HepG2 (cell line): ENCODE results near the gene SCYL1. TPM values are rescaled to one million over a fixed set of nuclear protein-coding genes. Genes with fewer than 3 reads are reported as not detected.

ENCODE experiments used
- IRF2 ChIP-seq: IDR thresholded peaks from 2 replicates; pipeline ENCODE4 v1.6.1; 2018; ENCODE audit warnings: missing genetic modification reagents, missing compliant biosample characterization
- MAFK ChIP-seq, 2 experiments: IDR thresholded peaks in 1 of 2; conservative IDR thresholded peaks in 1 of 2; 2 replicates each; pipeline ENCODE4 v1.6.1; 2011; ENCODE audit warnings: improper control_type of control experiment in 2 of 2, low read length in 2 of 2
- PITX1 ChIP-seq: sonication (generic); formaldehyde crosslinking; IDR thresholded peaks from 2 replicates; pipeline ENCODE4 v1.5.1; 2020; ENCODE audit warnings: mild to moderate bottlenecking, missing genetic modification reagents
- RBFOX2 ChIP-seq: fragments of 200-400 bp; formaldehyde crosslinking; IDR thresholded peaks from 2 replicates; pipeline ENCODE4 v1.6.1; 2017; ENCODE audit warnings: low read depth, mild to moderate bottlenecking, low read length
- SALL1 ChIP-seq: sonication (generic); formaldehyde crosslinking; IDR thresholded peaks from 2 replicates; pipeline ENCODE4 v1.8.0; 2022; ENCODE audit warnings: mild to moderate bottlenecking, missing genetic modification reagents
- ZNF225 ChIP-seq: sonication (generic); formaldehyde crosslinking; IDR thresholded peaks from 2 replicates; pipeline ENCODE4 v1.4.0; 2020; ENCODE audit warnings: mild to moderate bottlenecking, missing genetic modification reagents
- ZNF484 ChIP-seq: sonication (generic); formaldehyde crosslinking; IDR thresholded peaks from 2 replicates; pipeline ENCODE4 v1.5.1; 2020; ENCODE audit warnings: mild to moderate bottlenecking, low read depth, missing genetic modification reagents, borderline replicate concordance
- polyA plus RNA-seq, 8 experiments: library from polyadenylated mRNA; depleted of rRNA in 3 of 8; stranded (reverse) in 7 of 8; unstranded in 1 of 8; fragments of >200 nt; fragmentation: Illumina TruSeq in 4 of 8; extraction: Trizol in 4 of 8; gene quantifications; 2 replicates each; pipeline versions ENCODE4 v1.2.1 to v1.2.3, GENCODE V29; 2011 to 2016; ENCODE audit warnings: low read depth in 4 of 8, missing spikeins in 1 of 8, mixed read lengths in 1 of 8; ENCODE audit not compliant: insufficient read depth in 1 of 8
- total RNA-seq, 5 experiments: library from RNA; depleted of rRNA; stranded (reverse); fragments of >200 nt; fragmentation: Illumina TruSeq; extraction: Trizol; gene quantifications; 2 replicates each; pipeline ENCODE4 v1.2.3, GENCODE V29; 2016; ENCODE audit warnings: low read depth in 1 of 5
- TF ChIP-seq, protein P1 (sequence below): sonication (generic); formaldehyde crosslinking; IDR thresholded peaks from 2 replicates; pipeline ENCODE4 v1.8.1; 2022; ENCODE audit warnings: low read depth, mild to moderate bottlenecking, missing genetic modification reagents
- TF ChIP-seq, protein P2 (sequence below): IDR thresholded peaks from 2 replicates; pipeline ENCODE4 v1.4.0; 2020; ENCODE audit warnings: mild to moderate bottlenecking, missing genetic modification reagents
- TF ChIP-seq, protein P3 (sequence below), 2 experiments: sonication (generic) in 1 of 2; formaldehyde crosslinking in 1 of 2; IDR thresholded peaks; 2 replicates each; pipeline versions ENCODE4 v1.4.0 to v1.6.1; 2018 to 2020; ENCODE audit warnings: missing genetic modification reagents in 2 of 2, borderline replicate concordance in 1 of 2, low read depth in 1 of 2, mild to moderate bottlenecking in 1 of 2, missing biosample characterization in 1 of 2
- TF ChIP-seq, protein P4 (sequence below): sonication (generic); formaldehyde crosslinking; IDR thresholded peaks from 2 replicates; pipeline ENCODE4 v1.5.0; 2020; ENCODE audit warnings: mild to moderate bottlenecking, missing genetic modification reagents, borderline replicate concordance

Gene SCYL1
- total and polyA plus RNA-seq, 2 of the 13 experiments (the other 11 are each of a cell fraction or from before 2014, with no cell fraction given) = 65.9 to 103 TPM

DNA sequence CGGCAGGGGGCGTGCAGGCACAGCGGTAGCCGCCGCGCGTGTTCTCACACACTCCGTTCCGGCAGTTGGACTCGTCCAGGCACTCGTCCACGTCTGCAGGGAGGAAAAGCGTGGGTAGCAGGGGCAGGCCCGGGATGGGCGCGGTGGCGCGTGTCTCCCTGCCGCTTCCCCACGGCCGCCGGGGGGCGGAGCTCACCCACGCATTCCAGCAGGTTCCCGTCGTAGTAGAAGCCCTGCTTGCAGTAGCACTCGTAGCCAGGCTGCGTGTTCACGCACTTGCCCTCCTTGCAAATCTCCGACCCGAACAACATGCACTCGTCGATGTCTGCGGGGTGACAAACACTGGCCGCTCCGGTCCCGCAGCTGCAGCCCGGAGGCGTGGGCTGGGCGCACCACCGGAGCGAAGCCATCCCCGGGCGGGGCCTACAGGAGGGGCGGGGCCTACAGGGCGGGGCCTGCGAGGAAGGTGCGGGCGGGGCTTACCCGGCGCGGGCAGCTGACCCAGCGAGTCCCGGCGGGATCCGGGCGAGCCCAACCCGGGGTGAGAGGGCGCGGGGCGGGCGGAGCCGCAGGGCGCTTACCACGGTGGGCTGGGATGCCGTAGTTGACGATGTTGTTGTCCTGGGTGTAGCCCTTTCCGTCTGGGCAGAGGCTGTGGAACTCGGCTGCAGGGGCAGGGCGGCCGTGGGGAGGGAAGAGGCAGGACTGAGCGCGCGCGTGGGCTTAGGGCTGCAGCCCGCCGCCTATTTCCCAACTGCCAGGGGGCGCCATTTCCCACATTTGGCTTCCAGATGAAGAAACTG, 15.6 kb downstream of the SCYL1 start (continued):
- peak; percentile 47; the same call in 1 of the 2 replicates for TF ChIP-seq SALL1 (CRISPR knock-in tag)
- TF ChIP-seq, protein P1, sequence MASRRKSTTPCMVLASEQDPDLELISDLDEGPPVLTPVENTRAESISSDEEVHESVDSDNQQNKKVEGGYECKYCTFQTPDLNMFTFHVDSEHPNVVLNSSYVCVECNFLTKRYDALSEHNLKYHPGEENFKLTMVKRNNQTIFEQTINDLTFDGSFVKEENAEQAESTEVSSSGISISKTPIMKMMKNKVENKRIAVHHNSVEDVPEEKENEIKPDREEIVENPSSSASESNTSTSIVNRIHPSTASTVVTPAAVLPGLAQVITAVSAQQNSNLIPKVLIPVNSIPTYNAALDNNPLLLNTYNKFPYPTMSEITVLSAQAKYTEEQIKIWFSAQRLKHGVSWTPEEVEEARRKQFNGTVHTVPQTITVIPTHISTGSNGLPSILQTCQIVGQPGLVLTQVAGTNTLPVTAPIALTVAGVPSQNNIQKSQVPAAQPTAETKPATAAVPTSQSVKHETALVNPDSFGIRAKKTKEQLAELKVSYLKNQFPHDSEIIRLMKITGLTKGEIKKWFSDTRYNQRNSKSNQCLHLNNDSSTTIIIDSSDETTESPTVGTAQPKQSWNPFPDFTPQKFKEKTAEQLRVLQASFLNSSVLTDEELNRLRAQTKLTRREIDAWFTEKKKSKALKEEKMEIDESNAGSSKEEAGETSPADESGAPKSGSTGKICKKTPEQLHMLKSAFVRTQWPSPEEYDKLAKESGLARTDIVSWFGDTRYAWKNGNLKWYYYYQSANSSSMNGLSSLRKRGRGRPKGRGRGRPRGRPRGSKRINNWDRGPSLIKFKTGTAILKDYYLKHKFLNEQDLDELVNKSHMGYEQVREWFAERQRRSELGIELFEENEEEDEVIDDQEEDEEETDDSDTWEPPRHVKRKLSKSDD (CRISPR knock-in tag) = 0 out of 2 replicates have a peak, but pooled peaks have one; percentile 58
- TF ChIP-seq, protein P2, sequence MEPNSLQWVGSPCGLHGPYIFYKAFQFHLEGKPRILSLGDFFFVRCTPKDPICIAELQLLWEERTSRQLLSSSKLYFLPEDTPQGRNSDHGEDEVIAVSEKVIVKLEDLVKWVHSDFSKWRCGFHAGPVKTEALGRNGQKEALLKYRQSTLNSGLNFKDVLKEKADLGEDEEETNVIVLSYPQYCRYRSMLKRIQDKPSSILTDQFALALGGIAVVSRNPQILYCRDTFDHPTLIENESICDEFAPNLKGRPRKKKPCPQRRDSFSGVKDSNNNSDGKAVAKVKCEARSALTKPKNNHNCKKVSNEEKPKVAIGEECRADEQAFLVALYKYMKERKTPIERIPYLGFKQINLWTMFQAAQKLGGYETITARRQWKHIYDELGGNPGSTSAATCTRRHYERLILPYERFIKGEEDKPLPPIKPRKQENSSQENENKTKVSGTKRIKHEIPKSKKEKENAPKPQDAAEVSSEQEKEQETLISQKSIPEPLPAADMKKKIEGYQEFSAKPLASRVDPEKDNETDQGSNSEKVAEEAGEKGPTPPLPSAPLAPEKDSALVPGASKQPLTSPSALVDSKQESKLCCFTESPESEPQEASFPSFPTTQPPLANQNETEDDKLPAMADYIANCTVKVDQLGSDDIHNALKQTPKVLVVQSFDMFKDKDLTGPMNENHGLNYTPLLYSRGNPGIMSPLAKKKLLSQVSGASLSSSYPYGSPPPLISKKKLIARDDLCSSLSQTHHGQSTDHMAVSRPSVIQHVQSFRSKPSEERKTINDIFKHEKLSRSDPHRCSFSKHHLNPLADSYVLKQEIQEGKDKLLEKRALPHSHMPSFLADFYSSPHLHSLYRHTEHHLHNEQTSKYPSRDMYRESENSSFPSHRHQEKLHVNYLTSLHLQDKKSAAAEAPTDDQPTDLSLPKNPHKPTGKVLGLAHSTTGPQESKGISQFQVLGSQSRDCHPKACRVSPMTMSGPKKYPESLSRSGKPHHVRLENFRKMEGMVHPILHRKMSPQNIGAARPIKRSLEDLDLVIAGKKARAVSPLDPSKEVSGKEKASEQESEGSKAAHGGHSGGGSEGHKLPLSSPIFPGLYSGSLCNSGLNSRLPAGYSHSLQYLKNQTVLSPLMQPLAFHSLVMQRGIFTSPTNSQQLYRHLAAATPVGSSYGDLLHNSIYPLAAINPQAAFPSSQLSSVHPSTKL = no peak
- TF ChIP-seq IRF2 = no peak
- TF ChIP-seq RBFOX2 = peak; percentile 56
- 0 out of 2 replicates have a peak, but pooled peaks have one; percentile 39 for TF ChIP-seq ZNF225 (CRISPR knock-in tag)
- TF ChIP-seq, protein P3, sequence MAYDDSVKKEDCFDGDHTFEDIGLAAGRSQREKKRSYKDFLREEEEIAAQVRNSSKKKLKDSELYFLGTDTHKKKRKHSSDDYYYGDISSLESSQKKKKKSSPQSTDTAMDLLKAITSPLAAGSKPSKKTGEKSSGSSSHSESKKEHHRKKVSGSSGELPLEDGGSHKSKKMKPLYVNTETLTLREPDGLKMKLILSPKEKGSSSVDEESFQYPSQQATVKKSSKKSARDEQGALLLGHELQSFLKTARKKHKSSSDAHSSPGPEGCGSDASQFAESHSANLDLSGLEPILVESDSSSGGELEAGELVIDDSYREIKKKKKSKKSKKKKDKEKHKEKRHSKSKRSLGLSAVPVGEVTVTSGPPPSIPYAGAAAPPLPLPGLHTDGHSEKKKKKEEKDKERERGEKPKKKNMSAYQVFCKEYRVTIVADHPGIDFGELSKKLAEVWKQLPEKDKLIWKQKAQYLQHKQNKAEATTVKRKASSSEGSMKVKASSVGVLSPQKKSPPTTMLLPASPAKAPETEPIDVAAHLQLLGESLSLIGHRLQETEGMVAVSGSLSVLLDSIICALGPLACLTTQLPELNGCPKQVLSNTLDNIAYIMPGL (CRISPR knock-in tag; IDR thresholded peaks at IDR 0.05; ENCODE audit: borderline replicate concordance in 1 of 2, low read depth in 1 of 2) = peak; percentile 26 to 27; a peak in 1 of 4 replicates
- TF ChIP-seq ZNF484 = no peak
- no peak for TF ChIP-seq MAFK (conservative IDR thresholded peaks at IDR 0.05 in 1 of 2, IDR thresholded peaks at IDR 0.05 in 1 of 2; ENCODE audit: low read length in 2 of 2)
- TF ChIP-seq, protein P4, sequence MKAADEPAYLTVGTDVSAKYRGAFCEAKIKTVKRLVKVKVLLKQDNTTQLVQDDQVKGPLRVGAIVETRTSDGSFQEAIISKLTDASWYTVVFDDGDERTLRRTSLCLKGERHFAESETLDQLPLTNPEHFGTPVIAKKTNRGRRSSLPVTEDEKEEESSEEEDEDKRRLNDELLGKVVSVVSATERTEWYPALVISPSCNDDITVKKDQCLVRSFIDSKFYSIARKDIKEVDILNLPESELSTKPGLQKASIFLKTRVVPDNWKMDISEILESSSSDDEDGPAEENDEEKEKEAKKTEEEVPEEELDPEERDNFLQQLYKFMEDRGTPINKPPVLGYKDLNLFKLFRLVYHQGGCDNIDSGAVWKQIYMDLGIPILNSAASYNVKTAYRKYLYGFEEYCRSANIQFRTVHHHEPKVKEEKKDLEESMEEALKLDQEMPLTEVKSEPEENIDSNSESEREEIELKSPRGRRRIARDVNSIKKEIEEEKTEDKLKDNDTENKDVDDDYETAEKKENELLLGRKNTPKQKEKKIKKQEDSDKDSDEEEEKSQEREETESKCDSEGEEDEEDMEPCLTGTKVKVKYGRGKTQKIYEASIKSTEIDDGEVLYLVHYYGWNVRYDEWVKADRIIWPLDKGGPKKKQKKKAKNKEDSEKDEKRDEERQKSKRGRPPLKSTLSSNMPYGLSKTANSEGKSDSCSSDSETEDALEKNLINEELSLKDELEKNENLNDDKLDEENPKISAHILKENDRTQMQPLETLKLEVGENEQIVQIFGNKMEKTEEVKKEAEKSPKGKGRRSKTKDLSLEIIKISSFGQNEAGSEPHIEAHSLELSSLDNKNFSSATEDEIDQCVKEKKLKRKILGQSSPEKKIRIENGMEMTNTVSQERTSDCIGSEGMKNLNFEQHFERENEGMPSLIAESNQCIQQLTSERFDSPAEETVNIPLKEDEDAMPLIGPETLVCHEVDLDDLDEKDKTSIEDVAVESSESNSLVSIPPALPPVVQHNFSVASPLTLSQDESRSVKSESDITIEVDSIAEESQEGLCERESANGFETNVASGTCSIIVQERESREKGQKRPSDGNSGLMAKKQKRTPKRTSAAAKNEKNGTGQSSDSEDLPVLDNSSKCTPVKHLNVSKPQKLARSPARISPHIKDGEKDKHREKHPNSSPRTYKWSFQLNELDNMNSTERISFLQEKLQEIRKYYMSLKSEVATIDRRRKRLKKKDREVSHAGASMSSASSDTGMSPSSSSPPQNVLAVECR = peak; percentile 32; the same call in 1 of the 2 replicates
- no peak for TF ChIP-seq PITX1 (CRISPR knock-in tag)
